ENCODE measurements around the gene KMT2C. TPM values are rescaled to one million over a fixed set of nuclear protein-coding genes. Genes with fewer than 3 reads are reported as not detected.

Gene KMT2C
- total and polyA plus RNA-seq, 2 of the 8 experiments (the other 6 are each of a cell fraction or from before 2014, with no cell fraction given) = 9.1 to 40.8 TPM

DNA sequence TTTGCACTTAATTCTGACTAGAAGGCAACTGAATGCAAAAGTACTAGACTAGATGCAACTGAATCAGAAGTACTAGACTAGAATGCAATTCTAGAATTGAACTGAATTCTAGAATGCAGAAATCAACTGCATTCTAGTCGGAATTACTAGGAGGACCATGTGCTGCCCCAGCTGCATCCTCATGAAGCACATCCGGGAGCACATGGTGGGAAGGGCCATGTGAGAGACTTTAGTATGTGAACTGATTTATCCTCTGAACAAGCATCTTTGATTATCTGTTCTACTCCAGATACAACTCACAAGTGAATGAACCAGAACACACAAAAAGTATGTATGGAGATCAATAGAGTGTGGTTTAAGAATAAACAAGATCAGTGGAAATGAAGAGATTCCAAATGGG is 295.2 kb downstream of the KMT2C start:
- Histone ChIP-seq H2BK120ac (replicated peaks; ENCODE audit: low read depth, low read length) (no peak overlapping the region), H3K4me1 (replicated peaks in 1 of 4; ENCODE audit: control insufficient read depth in 3 of 4, insufficient read depth in 4 of 4, low read length in 3 of 4) (no peaks in the 10 kb centered on the region), H3K4me2 (ENCODE audit: insufficient read depth in 1 of 2, low read depth in 2 of 2, low read length in 2 of 2) (no peak overlapping the region), H2BK15ac (ENCODE audit: low read length) (no peak overlapping the region), H2BK5ac (ENCODE audit: low read depth, low read length) (no peak overlapping the region), H4K91ac (replicated peaks; ENCODE audit: insufficient read length, low read length) (no peak overlapping the region), H4K20me1 (replicated peaks in 1 of 2; ENCODE audit: control insufficient read depth in 1 of 2, insufficient read depth in 2 of 2, low read length in 2 of 2) (no peaks in the 10 kb centered on the region), H3K14ac (ENCODE audit: insufficient read length) (no peak overlapping the region), H2BK20ac (ENCODE audit: low read length) (no peak overlapping the region), H3K79me1 (ENCODE audit: low read depth, low read length) (no peaks in the 10 kb centered on the region; the same call in 1 of the 2 replicates), H3K23ac (ENCODE audit: insufficient read length) (no peak overlapping the region), H3K18ac (ENCODE audit: extremely low read depth, low read length) (no peak overlapping the region), H3K9ac (replicated peaks in 1 of 4; ENCODE audit: extremely low read depth in 1 of 4, low read depth in 3 of 4, low read length in 3 of 4) (no peak overlapping the region), H4K8ac (ENCODE audit: extremely low read depth, insufficient read depth, low read length) (no peak overlapping the region), H3K4me3 (ENCODE audit: extremely low read depth in 1 of 4, insufficient read depth in 2 of 4, low read depth in 3 of 4, low read length in 4 of 4) (no peak overlapping the region), H3K27me3 (replicated peaks in 1 of 4; ENCODE audit: control insufficient read depth in 3 of 4, extremely low read depth in 1 of 4, insufficient read depth in 3 of 4, low read length in 3 of 4) (no peaks in the 10 kb centered on the region), H3K36me3 (ENCODE audit: control insufficient read depth in 2 of 4, insufficient read depth in 4 of 4, low read length in 3 of 4) (peaks cover 6 to 43% (median 39%) of the 10 kb centered on the region in 4 experiments; a peak in 7 of 8 replicates), H3K9me3 (ENCODE audit: insufficient read depth in 2 of 2, low read depth in 1 of 2, low read length in 1 of 2) (no peaks in the 10 kb centered on the region), H3K79me2 (ENCODE audit: control insufficient read depth in 1 of 2, insufficient read depth in 2 of 2, low read length in 2 of 2) (no peaks in the 10 kb centered on the region), H2BK12ac (ENCODE audit: low read depth, low read length) (no peak overlapping the region), H2AFZ (ENCODE audit: low read length) (no peak overlapping the region), H3K27ac (ENCODE audit: low read depth, low read length) (no peak overlapping the region), H3K23me2 (ENCODE audit: low read depth, low read length) (no peaks in the 10 kb centered on the region), H3K4ac (replicated peaks; ENCODE audit: insufficient read length, low read depth, low read length) (no peak overlapping the region), H3K56ac (replicated peaks; ENCODE audit: insufficient read length, low read depth, low read length) (no peak overlapping the region), H2AK5ac (ENCODE audit: low read depth, low read length) (no peak overlapping the region), H4K5ac (ENCODE audit: insufficient read length, low read depth, low read length) (no peak overlapping the region)
- CTCF ChIA-PET (ENCODE audit: partially characterized antibody) = interaction anchor here (0.6 to 1.1 kb wide), 3 partner anchors 8 to 358 kb away, joined by 3 to 5 read pairs (median 3); no protein-coding TSS in a partner anchor
- 85% methylated on average over 2 of the region's 2 CpGs; no CpG with 5 or more reads in 1 of the 2 experiments for WGBS, 2 experiments (ENCODE audit: extremely low coverage in 1 of 2, insufficient coverage in 1 of 2, insufficient read length in 1 of 2, insufficient replicate concordance in 2 of 2, low coverage in 1 of 2, low lambda C conversion rate in 2 of 2, missing lambda C conversion rate in 1 of 2)
- no peak for FAIRE-seq
- DNase-seq (ENCODE audit: low read depth in 1 of 2, low spot score in 2 of 2) = no peak
- POLR2A ChIA-PET (ENCODE audit: partially characterized antibody) = no interaction called here
- TF ChIP-seq, protein P1, sequence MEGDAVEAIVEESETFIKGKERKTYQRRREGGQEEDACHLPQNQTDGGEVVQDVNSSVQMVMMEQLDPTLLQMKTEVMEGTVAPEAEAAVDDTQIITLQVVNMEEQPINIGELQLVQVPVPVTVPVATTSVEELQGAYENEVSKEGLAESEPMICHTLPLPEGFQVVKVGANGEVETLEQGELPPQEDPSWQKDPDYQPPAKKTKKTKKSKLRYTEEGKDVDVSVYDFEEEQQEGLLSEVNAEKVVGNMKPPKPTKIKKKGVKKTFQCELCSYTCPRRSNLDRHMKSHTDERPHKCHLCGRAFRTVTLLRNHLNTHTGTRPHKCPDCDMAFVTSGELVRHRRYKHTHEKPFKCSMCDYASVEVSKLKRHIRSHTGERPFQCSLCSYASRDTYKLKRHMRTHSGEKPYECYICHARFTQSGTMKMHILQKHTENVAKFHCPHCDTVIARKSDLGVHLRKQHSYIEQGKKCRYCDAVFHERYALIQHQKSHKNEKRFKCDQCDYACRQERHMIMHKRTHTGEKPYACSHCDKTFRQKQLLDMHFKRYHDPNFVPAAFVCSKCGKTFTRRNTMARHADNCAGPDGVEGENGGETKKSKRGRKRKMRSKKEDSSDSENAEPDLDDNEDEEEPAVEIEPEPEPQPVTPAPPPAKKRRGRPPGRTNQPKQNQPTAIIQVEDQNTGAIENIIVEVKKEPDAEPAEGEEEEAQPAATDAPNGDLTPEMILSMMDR (IDR thresholded peaks at IDR 0.05; ENCODE audit: control extremely low read depth in 1 of 3, insufficient read depth in 1 of 3, low read depth in 1 of 3, low read length in 3 of 3) = no peak
- TF ChIP-seq SIRT6 (IDR thresholded peaks at IDR 0.05; ENCODE audit: low read length) (no peak), SP1 (IDR thresholded peaks at IDR 0.05; ENCODE audit: low read depth, low read length) (no peak), CBX8 (IDR thresholded peaks at IDR 0.05; ENCODE audit: borderline replicate concordance, low read depth, low read length) (no peak), CTBP2 (IDR thresholded peaks at IDR 0.05; ENCODE audit: borderline replicate concordance, insufficient read depth, insufficient read length, low read length) (no peak), MAFK (IDR thresholded peaks at IDR 0.05; ENCODE audit: low read depth, low read length) (no peak), KDM1A (IDR thresholded peaks at IDR 0.05; ENCODE audit: borderline replicate concordance, low read length) (no peak), POU5F1 (IDR thresholded peaks at IDR 0.05; ENCODE audit: low read depth, low read length) (no peak)
- TF ChIP-seq, protein P2, sequence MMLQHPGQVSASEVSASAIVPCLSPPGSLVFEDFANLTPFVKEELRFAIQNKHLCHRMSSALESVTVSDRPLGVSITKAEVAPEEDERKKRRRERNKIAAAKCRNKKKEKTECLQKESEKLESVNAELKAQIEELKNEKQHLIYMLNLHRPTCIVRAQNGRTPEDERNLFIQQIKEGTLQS (IDR thresholded peaks at IDR 0.05; ENCODE audit: insufficient read depth, low read depth, low read length) = no peak

Measured in H1 (cell line).